Activated naive CD8-positive, alpha-beta T cell treated with anti-CD3 and anti-CD28 coated beads, Interleukin-2, amount 50 U/mL, for 16 hours (primary cell): ENCODE results near the gene MXRA7.
"Not testable (repeated sequence)": the region's sequence is repeated elsewhere in the genome, so short reads cannot be mapped to it uniquely, and the experiment has no call there.

Experiments used
- DNase-seq: peaks from one replicate; pipeline ENCODE4 v3.0.0-alpha.2; 2020; ENCODE audit warnings: low read depth, low spot score

The MXRA7 gene, protein sequence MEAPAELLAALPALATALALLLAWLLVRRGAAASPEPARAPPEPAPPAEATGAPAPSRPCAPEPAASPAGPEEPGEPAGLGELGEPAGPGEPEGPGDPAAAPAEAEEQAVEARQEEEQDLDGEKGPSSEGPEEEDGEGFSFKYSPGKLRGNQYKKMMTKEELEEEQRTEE

DNA sequence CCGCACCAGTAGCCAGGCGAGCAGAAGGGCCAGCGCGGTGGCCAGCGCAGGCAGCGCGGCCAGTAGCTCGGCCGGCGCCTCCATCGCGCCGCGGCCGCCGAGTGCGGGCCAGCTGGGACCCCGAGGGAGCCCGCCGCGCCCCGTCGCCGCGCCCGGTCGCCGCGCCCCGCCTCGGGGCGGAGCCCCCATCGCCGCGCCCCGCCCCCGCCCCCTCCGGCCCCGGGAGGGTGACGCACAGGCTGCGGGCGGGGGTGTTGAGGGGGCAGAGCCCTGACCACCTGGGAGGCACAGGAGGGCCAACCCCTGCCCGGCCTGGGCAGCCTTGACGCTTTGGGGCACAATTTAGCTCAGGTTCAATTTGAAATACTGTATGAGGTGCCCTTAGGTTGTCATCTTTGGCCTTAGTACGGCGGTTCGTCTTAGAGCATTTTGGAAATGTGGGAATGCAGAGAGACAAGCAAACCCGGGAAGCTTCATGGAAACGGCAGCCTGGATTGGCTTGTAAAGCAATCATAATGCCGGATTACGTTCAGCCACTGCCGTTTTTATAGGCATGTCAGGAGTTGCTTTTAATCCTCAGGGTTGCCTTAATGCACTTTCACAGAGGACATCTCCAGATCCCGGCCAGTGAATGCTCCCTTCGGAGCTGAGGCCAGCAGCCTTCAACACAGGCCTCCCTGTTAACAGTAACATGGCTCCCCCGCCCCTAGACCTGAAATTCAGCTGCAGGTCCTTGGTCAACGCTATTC, at the start of gene MXRA7:
Gene MXRA7 (minus strand): TSS at position 103 of the 749 bp plus-strand sequence. CDS start 19 bp downstream, at position 84.
- no peak for DNase-seq

DNA sequence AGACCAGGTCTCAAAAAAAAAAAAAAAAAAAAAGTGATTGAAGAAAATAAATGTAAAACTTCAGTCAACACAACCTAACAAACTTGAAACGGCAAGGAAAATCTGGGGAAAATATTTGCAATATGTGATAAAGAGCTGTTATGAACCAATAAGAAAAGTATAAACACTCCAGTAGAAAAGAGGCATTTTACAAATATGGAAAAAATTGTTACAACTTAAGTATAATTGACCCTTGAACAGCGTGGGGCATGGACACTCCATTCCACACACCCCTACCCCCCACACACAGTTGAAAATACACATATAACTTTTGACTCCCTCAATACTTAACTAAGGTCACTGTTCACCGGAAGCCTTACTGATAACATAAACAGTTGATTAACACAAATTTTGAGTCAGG, 47.8 kb upstream of the MXRA7 start:
- DNase-seq: no peak

DNA sequence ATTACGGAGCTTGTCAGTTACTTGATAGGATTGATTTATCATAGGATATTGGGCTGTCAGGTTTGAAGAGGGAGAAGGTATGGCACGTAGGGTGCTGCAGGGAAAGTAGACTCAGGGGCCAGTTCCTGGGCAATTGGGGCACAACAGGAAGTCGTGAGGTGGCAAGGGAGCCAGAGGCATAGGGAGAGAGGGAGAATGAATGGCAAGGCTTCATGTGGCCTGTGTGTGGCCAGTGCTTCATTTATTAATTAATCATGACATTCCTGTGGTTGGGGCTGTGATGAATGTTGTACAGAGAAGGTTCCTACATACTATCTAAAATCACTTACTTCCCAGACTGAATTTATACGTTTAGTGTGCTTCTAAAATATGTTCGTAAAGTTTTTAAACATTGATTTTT, 46.5 kb upstream of the MXRA7 start:
- no peak for DNase-seq

DNA sequence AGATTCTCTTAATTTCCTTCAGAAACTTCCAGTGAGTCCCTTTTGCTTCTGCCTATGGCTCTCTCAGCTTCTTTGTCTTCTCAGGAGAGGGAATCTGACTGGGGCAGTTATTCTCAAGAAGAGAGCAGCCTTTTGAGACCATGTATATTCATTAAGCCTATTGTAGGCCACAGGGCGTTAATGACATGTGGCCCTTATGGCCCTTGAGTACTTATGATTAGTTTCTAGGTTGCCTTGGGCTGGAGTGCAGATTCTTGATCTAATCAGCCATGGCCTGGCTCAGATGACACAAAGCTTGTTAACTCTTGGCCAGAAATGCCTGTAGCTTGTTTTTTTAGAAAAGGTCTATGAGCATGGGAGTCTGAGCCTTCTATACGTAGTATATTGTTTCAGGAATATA, 44.5 kb upstream of the MXRA7 start:
- DNase-seq: no peak

DNA sequence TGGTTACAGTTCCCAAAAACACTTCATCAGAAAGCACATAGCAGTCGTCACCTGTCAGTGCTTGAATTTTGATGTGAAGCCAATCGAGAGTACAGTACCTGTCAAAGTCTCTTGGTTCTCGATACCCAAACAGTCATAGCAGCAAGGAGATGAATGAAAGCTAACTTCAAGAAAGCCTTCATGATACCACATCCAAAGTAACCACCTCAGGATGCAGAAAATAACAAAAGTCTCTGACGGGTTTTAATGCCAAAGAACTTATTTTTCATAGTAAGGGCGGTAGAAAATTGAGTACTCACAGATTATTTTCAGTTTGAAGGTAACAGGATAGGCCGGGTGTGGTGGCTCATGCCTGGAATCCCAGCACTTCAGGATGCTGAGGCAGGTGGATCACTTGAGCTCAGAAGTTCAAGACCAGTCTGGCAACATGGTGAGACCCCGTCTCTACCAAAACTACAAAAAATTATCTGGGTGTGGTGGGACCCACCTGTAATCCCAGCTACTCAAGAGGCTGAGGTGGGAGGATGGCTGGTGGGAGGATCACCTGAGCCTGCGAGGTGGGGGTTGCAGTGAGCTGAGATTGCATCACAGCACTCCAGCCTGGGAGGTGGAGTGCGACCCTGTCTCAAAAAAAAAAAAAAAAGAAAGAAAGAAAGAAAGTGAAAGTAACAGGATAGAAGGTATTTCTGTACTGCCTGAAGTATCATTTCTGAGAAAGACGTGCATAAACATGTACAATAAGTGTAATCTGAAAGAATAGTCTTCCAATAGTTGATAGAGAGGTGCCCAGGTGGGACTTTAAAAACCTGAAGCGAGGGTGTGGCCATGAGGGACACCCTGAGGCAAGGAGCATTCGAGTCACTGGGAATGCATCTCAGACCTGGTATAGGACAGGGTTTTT, 42.5 kb upstream of the MXRA7 start:
- no peak for DNase-seq

DNA sequence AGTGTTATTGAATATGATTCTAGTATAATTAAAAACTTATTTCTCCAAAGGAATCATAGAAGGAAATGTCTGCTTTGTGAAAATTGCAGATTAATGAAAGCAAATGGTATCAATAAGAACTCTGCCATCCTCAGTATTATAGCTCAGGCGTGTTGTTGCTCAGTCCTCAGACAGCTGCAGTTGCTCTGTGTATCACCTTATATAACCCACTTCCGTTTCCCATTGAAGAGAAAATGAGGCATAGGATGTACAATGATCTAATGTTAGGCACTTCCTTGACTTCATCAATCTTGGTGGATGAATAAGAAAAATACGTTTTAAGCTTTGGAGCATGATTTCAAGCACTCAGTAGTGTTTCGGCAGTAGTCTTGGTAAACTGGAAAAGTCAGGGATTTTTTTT, 41.2 kb upstream of the MXRA7 start:
- DNase-seq: no peak

DNA sequence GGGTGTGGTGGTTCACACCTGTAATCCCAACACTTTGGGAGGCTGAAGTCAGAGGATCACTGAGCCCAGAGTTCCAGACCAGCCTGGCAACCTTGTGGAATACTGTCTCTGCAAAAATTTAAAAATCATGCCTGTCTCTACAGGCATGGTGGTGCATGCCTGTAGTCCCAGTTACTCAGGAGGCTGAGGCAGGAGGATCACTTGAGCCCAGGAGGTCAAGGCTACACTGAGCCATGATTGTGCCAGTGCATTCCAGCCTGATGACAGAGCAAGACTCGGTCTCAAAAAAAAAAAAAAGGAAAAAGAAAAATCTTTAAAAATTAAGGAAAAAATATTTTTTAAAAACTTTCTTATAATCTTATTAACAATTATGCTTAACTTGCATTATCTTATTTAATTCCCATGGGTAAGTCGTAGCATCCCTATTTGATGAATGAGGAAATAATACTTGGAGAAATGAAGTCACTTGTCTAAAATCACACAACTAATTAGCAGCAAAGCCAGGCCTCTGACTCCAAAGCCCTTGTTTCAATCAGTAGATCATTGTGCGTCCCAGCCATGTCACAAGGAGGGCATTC, 40.7 kb upstream of the MXRA7 start:
- DNase-seq: no peak

DNA sequence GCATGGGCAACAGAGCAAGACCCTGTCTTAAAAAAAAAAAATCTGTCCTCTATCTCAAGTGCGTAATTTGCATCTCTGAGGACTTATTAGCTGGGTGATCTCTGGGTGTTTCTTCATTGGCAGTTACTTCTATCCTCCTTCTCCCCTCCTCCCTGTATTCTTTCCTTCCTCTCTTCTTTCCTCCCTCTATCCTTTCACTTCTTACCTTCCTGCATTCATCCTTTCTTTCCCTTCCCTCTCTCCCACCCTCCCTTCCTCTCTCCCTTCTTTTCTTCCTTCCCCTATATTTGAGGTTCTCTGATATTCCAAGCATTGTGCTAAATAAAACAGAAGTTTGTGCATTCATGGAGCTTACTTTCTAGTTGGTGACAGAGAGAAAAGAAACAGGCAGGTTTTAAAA, 37.9 kb upstream of the MXRA7 start:
- no peak for DNase-seq

DNA sequence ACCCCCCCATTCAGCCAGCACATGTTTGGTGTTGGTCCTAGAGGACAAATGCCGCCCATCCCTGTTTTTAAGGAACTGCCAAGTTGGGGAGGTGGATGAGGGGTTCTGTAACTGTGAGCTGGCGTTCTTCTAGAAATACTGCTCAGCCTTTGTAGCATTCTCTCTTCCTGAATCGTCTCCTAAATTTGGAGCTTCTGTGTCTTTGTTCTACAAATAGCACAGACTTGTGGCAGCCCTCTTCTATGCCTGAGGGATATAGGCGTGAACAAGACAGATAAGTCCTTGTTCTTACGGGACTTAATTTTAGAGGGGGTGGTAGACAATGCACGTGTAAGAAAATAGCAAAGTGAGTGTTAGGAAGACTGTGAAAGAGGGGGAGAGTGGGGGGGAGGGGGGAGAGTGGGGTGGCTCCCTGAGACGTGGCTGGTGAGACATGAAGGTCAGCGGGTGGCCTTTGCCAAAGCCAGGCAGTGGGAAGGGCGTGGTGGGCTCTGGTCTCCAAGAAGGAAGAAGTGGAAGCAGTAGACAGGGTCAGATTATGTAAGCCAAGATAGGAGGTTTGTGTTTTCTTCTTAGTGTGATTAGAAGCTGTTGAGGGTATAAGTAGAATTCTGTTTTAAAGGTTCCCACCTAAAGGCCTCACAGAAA, 37.1 kb upstream of the MXRA7 start:
- no peak for DNase-seq

DNA sequence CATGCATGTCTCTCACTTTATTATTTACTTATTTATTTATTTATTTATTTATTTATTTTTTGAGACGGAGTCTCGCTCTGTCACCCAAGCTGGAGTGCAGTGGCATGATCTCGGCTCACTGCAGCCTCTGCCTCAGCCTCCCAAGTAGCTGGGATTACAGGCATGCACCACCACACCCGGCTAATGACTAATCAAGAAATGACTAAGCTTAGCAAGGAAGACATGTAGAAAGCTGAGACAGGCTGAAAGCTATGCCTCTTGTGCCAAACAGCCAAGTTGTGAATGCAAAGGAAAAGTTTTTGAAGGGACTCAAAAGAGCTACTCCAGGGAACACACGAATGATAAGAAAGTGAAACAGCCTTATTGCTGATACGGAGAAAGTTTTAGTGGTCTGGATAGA, 35.0 kb upstream of the MXRA7 start:
- DNase-seq: not testable (repeated sequence)

DNA sequence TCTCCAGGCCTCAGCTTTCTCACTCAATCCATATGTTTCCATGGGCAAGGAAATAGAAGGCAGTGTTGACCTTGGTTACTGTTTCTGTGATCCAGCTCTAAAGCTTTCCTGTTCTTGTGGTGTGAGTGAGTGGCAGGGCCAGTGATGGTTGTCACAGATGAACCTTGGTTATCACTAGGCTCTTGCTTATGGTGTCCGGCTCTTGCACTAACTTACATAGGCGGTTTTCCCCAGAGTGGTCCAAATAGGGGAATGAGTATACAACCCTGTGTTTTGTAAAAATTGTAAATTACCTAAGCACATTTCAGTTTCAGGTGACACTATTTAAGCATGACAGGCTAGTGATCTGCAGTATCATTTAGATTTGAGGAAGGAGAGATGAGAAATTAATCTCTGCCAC, 34.0 kb upstream of the MXRA7 start:
- DNase-seq: no peak

DNA sequence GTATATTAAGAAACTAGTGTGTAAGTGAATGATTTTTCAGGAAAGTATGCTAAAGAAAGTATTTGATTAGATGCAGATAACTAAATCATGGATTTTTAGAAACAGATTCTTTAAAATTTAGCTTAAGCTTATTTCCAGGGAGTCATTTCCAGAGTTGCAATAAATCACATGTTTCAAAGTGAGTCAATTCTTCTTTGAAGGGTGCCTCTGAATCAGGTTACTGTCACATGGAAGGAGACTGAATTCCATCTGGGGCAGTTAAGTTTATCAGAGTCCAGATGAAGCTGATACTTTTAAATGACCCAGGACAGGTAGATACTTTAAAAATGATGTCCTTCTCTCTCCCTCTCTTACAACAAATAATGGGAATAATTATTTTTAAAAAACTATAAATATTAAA, 32.2 kb upstream of the MXRA7 start:
- no peak for DNase-seq

DNA sequence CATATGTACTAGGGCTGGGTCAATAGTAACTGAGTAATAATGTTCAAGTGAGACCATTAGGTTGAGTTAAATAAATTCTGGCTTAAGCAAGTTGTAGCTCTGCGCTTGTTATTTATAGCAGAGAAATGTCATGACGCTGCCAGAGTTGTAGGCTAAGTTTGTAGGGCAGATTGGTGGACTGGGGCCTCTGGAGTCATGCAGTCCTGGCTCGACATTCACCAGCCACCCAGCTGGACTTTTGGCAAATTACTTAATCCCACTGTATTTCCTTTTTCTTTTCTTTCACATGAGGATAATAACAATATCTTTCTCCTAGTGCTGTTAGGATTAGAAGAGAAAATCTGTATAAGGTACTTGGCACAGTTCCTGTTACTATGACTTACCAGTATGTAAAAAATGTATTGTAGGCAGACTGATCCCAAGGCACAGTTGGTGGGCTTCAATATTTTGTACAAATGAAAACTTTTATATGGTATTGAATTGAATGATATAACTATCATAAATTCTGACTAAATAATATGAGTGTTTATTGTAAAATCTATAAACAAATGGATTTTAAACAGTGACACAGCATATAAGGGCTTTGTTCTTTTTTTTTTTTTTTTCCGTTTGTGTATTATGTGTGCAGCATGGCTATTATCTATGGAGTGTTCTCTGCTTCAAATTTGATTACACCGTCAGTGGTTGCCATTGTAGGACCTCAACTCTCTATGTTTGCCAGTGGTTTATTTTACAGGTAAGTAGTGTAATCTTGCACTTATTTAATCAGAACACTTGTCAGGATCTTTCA, 29.8 kb upstream of the MXRA7 start:
- no peak for DNase-seq

DNA sequence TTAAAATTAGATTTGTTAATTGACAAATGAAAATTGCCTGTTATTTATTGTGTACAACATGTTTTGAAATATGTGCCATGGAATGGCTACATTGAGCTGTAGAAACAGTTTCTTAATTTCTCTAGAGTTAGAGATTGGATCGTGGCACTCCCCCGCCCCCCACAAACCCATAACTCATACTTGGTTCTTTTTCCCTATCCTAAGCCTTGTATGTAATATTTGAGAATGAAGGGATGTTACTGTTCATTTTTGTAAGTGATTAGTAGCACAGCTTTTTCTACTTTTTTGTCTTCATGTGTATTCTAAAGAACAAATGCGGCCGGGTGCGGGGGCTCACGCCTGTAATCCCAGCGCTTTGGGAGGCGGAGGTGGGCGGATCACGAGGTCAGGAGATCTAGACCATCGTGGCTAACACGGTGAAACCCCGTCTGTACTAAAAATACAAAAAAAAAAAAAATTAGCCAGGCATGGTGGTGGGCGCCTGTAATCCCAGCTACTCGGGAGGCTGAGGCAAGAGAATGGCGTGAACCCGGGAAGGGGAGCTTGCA, 28.9 kb upstream of the MXRA7 start:
- not testable (repeated sequence) for DNase-seq

DNA sequence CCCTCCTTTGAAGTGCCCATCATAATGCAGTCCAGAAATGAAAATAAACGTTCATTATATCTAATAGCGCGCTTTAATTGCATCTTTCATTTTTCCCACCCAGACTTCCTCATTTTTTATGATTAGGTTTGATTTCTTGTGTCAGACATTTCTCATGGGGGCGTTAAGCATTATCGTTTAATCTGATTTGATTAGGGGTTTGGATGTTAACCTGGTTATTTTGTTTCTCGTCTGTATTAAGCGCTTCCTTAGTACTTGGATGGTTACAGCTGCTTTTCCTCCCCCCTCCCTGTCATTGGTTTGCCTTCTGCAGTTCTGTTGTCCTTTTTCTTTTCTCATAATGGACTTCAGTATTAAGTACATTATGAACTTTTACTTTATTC, 27.7 kb upstream of the MXRA7 start:
- DNase-seq: no peak

DNA sequence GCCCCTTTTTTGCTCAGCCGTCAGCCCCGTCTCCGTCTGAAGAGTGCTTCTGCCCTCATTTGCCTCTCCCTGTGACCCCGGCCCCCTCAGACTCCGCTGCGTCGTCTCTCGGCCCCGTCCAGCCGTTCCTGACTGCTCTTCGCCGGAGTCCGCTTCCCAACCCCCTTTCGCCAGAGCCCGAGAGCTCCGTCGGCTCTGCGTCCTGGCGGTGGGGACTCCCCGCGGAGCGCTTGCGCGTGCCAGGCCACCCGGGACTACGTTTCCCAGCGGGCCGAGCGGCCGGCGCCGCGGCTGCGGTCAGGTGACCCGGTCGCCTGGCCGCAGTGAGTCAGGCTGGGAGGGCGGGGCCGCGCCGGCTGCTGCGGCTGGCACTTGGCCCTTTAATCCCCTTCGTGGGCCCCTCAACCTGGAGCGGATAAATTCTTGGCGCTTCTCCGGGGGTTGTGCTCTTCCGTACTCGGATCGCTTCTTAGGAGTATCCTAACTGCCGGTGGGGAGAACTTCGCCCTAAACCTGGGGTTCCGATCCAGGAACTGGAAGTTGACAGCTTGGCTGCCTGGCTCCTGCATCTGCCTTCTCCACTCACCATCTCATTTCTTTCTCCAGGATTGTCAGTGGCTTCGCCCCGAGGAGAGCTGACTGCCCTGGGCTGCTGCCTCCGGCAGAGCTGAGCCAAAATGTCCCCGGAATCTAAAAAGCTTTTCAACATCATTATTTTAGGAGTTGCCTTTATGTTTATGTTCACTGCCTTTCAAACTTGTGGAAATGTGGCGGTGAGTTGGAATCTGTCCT, 27.1 kb upstream of the MXRA7 start, which contains the start of gene MFSD11:
Gene MFSD11 (plus strand): TSS at position 444 of the 792 bp plus-strand sequence. CDS start 234 bp downstream, at position 678.
- peak; percentile 84 for DNase-seq

DNA sequence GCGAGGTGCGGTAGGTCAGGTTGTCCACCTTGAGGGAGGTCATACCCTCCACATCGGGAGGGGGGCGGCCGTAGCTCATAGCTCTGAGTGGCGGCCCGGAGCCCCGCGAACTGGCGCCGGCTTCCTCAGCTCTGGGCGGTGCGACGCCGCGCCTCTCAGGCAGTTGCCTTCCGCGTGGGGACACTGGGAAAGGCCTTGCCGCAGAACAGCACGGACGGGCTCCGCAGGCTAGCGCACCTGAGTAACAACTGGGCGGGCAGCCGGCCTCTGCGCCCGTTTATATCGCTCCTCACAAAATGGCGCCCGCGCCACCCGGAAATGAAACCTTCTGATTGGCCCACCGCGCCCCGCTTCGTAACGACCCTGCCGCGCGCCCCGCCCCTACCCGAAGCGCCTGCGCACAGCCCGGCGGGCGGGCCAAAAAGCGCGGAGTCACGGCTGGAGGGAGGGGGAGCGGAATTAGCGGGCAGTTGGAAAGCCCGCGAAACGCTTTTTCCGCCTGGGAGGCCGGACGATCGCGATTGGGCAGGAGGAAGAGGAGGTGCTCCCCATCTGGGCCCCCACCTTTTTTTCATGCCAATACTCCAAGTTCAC, 26.4 kb upstream of the MXRA7 start, which contains the start of gene SRSF2:
Gene SRSF2 (minus strand): TSS at position 250 of the 594 bp plus-strand sequence. CDS start 171 bp downstream, at position 79.
- peak; percentile 95 for DNase-seq

DNA sequence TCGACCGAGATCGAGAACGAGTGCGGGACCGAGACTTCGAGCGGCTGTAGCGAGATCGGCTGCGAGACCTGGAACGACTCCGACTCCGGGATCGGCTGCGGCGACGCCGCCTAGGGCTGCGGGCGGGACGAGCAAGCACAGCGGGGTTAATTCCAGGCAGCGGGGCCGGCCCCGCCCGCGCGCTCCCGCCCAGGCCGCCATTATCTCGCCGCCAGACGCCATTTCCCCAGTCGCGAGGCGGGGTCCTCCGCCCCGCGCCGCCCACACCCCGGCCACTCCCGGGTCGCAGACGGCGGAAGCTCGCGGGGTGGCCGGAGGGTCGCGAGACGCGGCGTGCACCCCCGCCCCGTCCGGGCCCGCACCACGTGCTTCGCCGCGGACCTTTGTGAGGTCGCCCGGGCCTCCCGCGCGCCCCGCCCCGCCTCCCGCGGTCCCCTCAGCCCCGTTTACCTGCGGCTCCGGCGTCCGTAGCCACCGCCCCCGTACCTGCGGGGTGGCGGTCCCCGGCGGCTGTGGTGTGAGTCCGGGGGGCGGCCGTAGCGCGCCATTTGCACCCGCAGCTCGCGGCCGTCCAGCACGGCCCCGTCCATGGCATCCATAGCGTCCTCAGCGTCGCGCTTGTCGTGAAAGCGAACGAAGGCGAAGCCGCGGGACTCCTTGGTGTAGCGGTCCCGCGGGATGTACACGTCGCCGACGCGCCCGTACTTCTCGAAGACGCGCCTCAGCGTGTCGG, 25.8 kb upstream of the MXRA7 start:
- DNase-seq: peak; percentile 18
